ENCODE measurements around the gene PTPRM.

DNA sequence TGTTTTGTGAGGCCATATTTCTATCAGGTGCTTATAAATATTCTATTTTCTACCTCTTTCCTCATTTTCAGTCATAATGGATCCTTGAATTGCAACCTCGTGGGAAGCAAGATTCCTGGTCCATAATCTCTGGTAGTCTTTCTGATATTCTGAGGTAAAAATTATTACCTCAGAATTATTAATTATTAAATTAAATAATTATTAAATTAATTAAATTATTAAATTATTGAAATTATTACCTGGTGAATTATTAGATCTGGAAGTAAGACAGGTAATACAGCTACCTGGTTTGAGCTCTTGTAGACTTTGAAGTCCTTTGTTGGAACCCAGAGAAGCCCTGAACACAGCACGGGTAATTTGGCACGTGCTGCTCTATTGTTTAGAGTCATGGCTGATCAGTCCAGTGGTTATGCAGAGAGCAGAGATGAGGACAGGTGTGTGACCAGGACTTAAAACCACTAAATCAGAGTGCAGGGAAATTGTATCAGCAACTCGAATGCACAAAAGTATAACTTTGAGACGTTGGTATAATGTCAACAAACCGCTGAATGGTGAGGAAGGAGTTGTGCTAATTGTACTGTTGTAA lies 46.8 kb upstream of the PTPRM start:
- TF ChIP-seq CTCF (IDR thresholded peaks at IDR 0.05) (no peak), REST (IDR thresholded peaks at IDR 0.05; ENCODE audit: insufficient read depth in 1 of 2, low read depth in 2 of 2, low read length in 1 of 2) (no peak), POLR2AphosphoS5 (IDR thresholded peaks at IDR 0.05; ENCODE audit: low read depth, low read length) (no peak), SIN3A (IDR thresholded peaks at IDR 0.05; ENCODE audit: borderline replicate concordance, insufficient read depth, low read depth, low read length) (no peak), TCF7L2 (IDR thresholded peaks at IDR 0.05; ENCODE audit: low read depth, low read length) (no peak)

Measured in Panc1 (cell line).